ENCODE data around the gene TNNI3K. TPM values are rescaled to one million over a fixed set of nuclear protein-coding genes. Genes with fewer than 3 reads are reported as not detected.

The TNNI3K gene
- total RNA-seq, 1 donor = 1.3 TPM

DNA sequence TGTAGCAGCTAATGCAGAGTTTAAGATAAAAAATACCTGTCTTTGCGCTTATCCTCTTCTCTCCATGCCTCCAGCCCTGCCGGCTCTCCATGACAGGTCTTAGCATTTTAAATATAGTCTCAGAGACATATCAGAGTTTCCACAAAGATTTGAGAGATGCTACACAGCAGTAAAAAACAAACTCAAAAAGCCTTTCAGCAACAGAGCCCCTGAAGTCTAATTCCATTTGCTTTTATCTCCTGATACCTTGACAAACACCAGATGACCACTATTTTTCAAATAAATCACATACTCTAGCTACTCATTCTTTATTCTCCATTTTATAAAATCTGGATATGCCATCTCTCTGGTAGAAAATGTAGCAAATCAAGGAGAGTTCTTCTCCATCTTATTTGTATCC lies 356.8 kb downstream of the TNNI3K start:
- TF ChIP-seq, protein P1, sequence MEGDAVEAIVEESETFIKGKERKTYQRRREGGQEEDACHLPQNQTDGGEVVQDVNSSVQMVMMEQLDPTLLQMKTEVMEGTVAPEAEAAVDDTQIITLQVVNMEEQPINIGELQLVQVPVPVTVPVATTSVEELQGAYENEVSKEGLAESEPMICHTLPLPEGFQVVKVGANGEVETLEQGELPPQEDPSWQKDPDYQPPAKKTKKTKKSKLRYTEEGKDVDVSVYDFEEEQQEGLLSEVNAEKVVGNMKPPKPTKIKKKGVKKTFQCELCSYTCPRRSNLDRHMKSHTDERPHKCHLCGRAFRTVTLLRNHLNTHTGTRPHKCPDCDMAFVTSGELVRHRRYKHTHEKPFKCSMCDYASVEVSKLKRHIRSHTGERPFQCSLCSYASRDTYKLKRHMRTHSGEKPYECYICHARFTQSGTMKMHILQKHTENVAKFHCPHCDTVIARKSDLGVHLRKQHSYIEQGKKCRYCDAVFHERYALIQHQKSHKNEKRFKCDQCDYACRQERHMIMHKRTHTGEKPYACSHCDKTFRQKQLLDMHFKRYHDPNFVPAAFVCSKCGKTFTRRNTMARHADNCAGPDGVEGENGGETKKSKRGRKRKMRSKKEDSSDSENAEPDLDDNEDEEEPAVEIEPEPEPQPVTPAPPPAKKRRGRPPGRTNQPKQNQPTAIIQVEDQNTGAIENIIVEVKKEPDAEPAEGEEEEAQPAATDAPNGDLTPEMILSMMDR (IDR thresholded peaks at IDR 0.05; ENCODE audit: insufficient read depth, low read depth, low read length) = no peak
- no peak overlapping the region for H3K4me3 ChIP-seq (ENCODE audit: low read depth, low read length)
- no peak for DNase-seq (ENCODE audit: low read depth)

DNA sequence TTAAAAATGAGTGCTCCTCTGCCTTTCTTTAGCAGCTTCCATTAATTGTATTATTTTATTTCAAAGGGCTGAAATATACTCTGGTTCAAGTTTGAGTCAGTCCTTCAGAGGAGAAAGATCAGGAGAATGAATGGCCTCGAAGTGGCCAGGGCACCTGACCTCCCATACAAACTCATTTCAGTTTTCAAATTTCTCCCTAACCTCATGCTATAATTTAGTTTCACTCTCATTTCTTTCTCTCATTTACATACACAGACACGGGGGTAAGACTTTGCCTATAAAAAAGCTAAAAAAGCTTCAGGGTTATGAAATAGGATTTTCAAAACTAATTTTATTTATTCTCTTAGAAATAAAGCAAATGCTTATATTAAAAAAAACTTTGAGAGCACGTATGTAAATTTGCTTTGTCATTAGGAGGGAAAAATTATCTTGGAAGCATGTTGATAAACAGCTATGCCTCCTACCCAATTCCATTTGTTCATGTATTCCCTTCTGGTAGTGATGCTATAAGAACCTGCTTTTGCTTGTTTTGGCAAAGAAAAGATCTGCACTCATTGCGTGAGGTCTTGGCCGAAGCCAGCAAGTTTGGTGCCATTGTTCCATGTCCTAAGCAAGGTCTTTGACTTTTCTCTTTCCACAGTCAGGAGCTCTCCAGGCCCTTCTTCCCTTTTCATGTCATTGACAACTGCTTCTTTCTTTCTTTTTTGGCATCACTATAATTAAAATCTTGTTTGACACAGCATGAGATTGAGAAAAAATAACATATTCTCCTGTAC lies 357.6 kb downstream of the TNNI3K start:
- H3K4me3 ChIP-seq (ENCODE audit: low read depth, low read length) = no peak overlapping the region
- no peak for DNase-seq (ENCODE audit: low read depth)
- TF ChIP-seq, protein P1 (IDR thresholded peaks at IDR 0.05; ENCODE audit: insufficient read depth, low read depth, low read length) = no peak

Other genes starting within 250 kb of the TNNI3K start
- gene LRRIQ3, start 37.2 kb upstream of the TNNI3K start, total RNA-seq = 0.32 and 1.7 TPM in 2 replicates
- gene FPGT, start 37.1 kb upstream of the TNNI3K start, total RNA-seq = 8.1 and 18.1 TPM in 2 replicates